Measurements from ENCODE around the gene C3orf18. TPM values are rescaled to one million over a fixed set of nuclear protein-coding genes. Genes with fewer than 3 reads are reported as not detected.

C3orf18 gene
- polyA plus RNA-seq, 1 donor from 2014 or later: 13.4 TPM

Other genes starting within 250 kb of the C3orf18 start
- gene HYAL2, start 245.0 kb downstream of the C3orf18 start, polyA plus RNA-seq (ENCODE audit: insufficient read depth, low read depth, low replicate concordance): 35.2 TPM
- gene TUSC2, start 239.5 kb downstream of the C3orf18 start, polyA plus RNA-seq (ENCODE audit: insufficient read depth, low read depth, low replicate concordance): 27.4 TPM
- 25.5 TPM for gene RASSF1, start 226.9 kb downstream of the C3orf18 start, polyA plus RNA-seq (ENCODE audit: insufficient read depth, low read depth, low replicate concordance)
- gene ZMYND10, start 222.0 kb downstream of the C3orf18 start, polyA plus RNA-seq (ENCODE audit: insufficient read depth, low read depth, low replicate concordance): 18.3 TPM
- gene NPRL2, start 217.0 kb downstream of the C3orf18 start, polyA plus RNA-seq (ENCODE audit: insufficient read depth, low read depth, low replicate concordance): 26.0 TPM
- gene CYB561D2, start 216.9 kb downstream of the C3orf18 start, polyA plus RNA-seq (ENCODE audit: insufficient read depth, low read depth, low replicate concordance): 14.4 TPM
- 28.5 TPM for gene TMEM115, start 208.2 kb downstream of the C3orf18 start, polyA plus RNA-seq (ENCODE audit: insufficient read depth, low read depth, low replicate concordance)
- 3.0 TPM for gene CACNA2D2, start 64.1 kb downstream of the C3orf18 start, polyA plus RNA-seq (ENCODE audit: insufficient read depth, low read depth, low replicate concordance)
- gene HEMK1, start 1.8 kb upstream of the C3orf18 start, polyA plus RNA-seq (ENCODE audit: insufficient read depth, low read depth, low replicate concordance): 12.9 TPM
- 2.2 TPM for gene CISH, start 44.0 kb upstream of the C3orf18 start, polyA plus RNA-seq (ENCODE audit: insufficient read depth, low read depth, low replicate concordance)
- gene MAPKAPK3, start 49.4 kb upstream of the C3orf18 start, polyA plus RNA-seq (ENCODE audit: insufficient read depth, low read depth, low replicate concordance): 11.5 TPM
- 8.0 TPM for gene DOCK3, start 107.2 kb upstream of the C3orf18 start, polyA plus RNA-seq (ENCODE audit: insufficient read depth, low read depth, low replicate concordance)